Endodermal cell (in vitro differentiated cells): ENCODE results near the gene ZNF506. TPM values are rescaled to one million over a fixed set of nuclear protein-coding genes. Genes with fewer than 3 reads are reported as not detected.
A peak's percentile ranks its signal among the peaks of the same experiment; 100 is the strongest.

Source experiments
- DNase-seq: peaks from one replicate; pipeline ENCODE4 v3.0.0-alpha.2; 2017
- H3K27ac ChIP-seq: 2 replicates; pipeline ENCODE4 v1.5.1; 2013; ENCODE audit warnings: mild to moderate bottlenecking, low read depth, low read length, moderate library complexity
- H3K27me3 ChIP-seq: 2 replicates; pipeline ENCODE4 v1.6.1; 2013; ENCODE audit warnings: mild to moderate bottlenecking, low read length, moderate library complexity; ENCODE audit not compliant: insufficient read depth, control insufficient read depth, poor library complexity, severe bottlenecking
- H3K36me3 ChIP-seq: 2 replicates; pipeline ENCODE4 v1.7.0; 2013; ENCODE audit warnings: mild to moderate bottlenecking, low read length, moderate library complexity; ENCODE audit not compliant: control insufficient read depth, insufficient read depth
- H3K4me1 ChIP-seq: one replicate; pipeline ENCODE4 v1.7.0; 2013; ENCODE audit warnings: low read length; ENCODE audit not compliant: control insufficient read depth, insufficient read depth
- H3K4me3 ChIP-seq: 2 replicates; pipeline ENCODE4 v1.5.1; 2013; ENCODE audit warnings: mild to moderate bottlenecking, low read length, moderate library complexity
- H3K9ac ChIP-seq: 2 replicates; pipeline ENCODE4 v1.6.1; 2013; ENCODE audit warnings: mild to moderate bottlenecking, low read length, moderate library complexity; ENCODE audit not compliant: poor library complexity, severe bottlenecking; ENCODE audit errors: extremely low read depth
- H3K9me3 ChIP-seq: 2 replicates; pipeline ENCODE4 v1.6.1; 2013; ENCODE audit warnings: mild to moderate bottlenecking, low read length, moderate library complexity; ENCODE audit not compliant: control insufficient read depth
- H3K27ac Mint-ChIP-seq: 2 replicates; pipeline ENCODE4 v1.8.0; 2020; ENCODE audit warnings: mixed read lengths
- H3K27me3 Mint-ChIP-seq: 2 replicates; pipeline ENCODE4 v1.8.0; 2021; ENCODE audit warnings: mild to moderate bottlenecking, mixed read lengths; ENCODE audit not compliant: insufficient read depth
- H3K36me3 Mint-ChIP-seq: 2 replicates; pipeline ENCODE4 v1.8.0; 2020; ENCODE audit warnings: low read depth, mixed read lengths
- H3K4me1 Mint-ChIP-seq: 2 replicates; pipeline ENCODE4 v1.8.0; 2020; ENCODE audit warnings: mixed read lengths
- H3K4me3 Mint-ChIP-seq: 2 replicates; pipeline ENCODE4 v1.8.0; 2020; ENCODE audit warnings: mild to moderate bottlenecking, moderate library complexity, mixed read lengths
- H3K9me3 Mint-ChIP-seq: 2 replicates; pipeline ENCODE4 v1.8.0; 2020; ENCODE audit warnings: mild to moderate bottlenecking, mixed read lengths
- WGBS, 2 experiments: methylation state at CpG; one replicate each; pipeline versions ENCODE4 v1.1.5 to v1.1.7; 2013; ENCODE audit warnings: missing lambda C conversion rate in 2 of 2, mixed read lengths in 1 of 2; ENCODE audit not compliant: insufficient coverage in 1 of 2, insufficient read length in 1 of 2; 5-methylcytosine and 5-hydroxymethylcytosine counted together
- total RNA-seq, 2 donors: library from RNA; stranded (reverse); fragmentation: NEBNext Ultra II Directional in 1 of 2; extraction: Animal tissue kit (Norgen Biotek cat#: 25700) in 1 of 2; gene quantifications; 2 replicates in 1 of 2; 3 replicates in 1 of 2; pipeline ENCODE4 v1.2.1, GENCODE V29; 2021
- TF ChIP-seq, protein P1 (sequence below): fragments of 200-600 bp; sonication (generic); conservative IDR thresholded peaks from 2 replicates; pipeline ENCODE4 v1.5.0; 2021; ENCODE audit warnings: antibody characterized with exemption, mild to moderate bottlenecking

The ZNF506 gene
- total RNA-seq, 2 donors from 2014 or later = 8.8 to 12.0 TPM

DNA sequence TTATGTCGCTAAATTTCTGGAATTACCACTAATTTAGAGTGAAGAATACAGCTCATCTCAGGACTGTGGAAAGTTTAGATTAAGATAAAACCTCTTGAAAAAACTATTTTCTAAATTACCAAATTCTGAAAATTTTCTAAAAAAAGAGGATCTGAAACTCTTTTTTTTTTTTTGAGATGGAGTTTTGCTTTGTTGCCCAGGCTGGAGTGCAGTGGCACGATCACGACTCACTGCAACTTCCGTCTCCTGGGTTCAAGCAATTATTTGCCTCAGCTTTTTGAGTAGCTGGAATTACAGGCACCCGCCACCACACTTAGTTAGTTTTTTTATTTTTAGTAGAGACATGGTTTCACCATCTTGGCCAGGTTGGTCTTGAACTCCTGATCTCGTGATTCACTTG, 27.5 kb upstream of the ZNF506 start:
- Mint-ChIP-seq H3K9me3 (peaks cover 14% of the 10 kb centered on the region), H3K27me3 (no peaks in the 10 kb centered on the region), H3K36me3 (peaks cover 5% of the 10 kb centered on the region), H3K4me1 (peaks cover 5% of the 10 kb centered on the region), H3K27ac (no peak overlapping the region), H3K4me3 (no peak overlapping the region)
- Histone ChIP-seq H3K27me3 (no peaks in the 10 kb centered on the region), H3K36me3 (no peaks in the 10 kb centered on the region), H3K9ac (no peak overlapping the region), H3K4me1 (no peaks in the 10 kb centered on the region), H3K9me3 (peaks cover 21% of the 10 kb centered on the region), H3K27ac (no peak overlapping the region), H3K4me3 (no peak overlapping the region)
- TF ChIP-seq, protein P1, sequence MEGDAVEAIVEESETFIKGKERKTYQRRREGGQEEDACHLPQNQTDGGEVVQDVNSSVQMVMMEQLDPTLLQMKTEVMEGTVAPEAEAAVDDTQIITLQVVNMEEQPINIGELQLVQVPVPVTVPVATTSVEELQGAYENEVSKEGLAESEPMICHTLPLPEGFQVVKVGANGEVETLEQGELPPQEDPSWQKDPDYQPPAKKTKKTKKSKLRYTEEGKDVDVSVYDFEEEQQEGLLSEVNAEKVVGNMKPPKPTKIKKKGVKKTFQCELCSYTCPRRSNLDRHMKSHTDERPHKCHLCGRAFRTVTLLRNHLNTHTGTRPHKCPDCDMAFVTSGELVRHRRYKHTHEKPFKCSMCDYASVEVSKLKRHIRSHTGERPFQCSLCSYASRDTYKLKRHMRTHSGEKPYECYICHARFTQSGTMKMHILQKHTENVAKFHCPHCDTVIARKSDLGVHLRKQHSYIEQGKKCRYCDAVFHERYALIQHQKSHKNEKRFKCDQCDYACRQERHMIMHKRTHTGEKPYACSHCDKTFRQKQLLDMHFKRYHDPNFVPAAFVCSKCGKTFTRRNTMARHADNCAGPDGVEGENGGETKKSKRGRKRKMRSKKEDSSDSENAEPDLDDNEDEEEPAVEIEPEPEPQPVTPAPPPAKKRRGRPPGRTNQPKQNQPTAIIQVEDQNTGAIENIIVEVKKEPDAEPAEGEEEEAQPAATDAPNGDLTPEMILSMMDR = no peak
- 91 to 100% methylated on average over 4 to 6 of the region's 6 CpGs for WGBS, 2 experiments
- DNase-seq = no peak

GRCh38 chr19:19847781-19848180, 26.2 kb upstream of the ZNF506 start:
- peaks cover 27% of the 10 kb centered on the region for H3K9me3 Mint-ChIP-seq
- Histone ChIP-seq H3K27ac (no peak overlapping the region), H3K4me3 (no peak overlapping the region), H3K9me3 (peaks cover 33% of the 10 kb centered on the region), H3K4me1 (no peaks in the 10 kb centered on the region), H3K27me3 (no peaks in the 10 kb centered on the region), H3K9ac (no peak overlapping the region), H3K36me3 (no peaks in the 10 kb centered on the region)
- DNase-seq = no peak
- WGBS, 2 experiments = 95 to 97% methylated on average over 11 to 12 of the region's 12 CpGs
- TF ChIP-seq, protein P1 = no peak
- H3K36me3 Mint-ChIP-seq = peaks cover 12% of the 10 kb centered on the region
- H3K27ac Mint-ChIP-seq = no peak overlapping the region
- peaks cover 5% of the 10 kb centered on the region for H3K4me1 Mint-ChIP-seq
- no peaks in the 10 kb centered on the region for H3K27me3 Mint-ChIP-seq
- no peak overlapping the region for H3K4me3 Mint-ChIP-seq

GRCh38 chr19:19835560-19836038, 14.0 kb upstream of the ZNF506 start:
- TF ChIP-seq, protein P1 = no peak

More at GRCh38 chr19:19835560-19836038, 14.0 kb upstream of the ZNF506 start:
- no peak overlapping the region for H3K4me3 Mint-ChIP-seq
- no peak overlapping the region for H3K27ac ChIP-seq
- peaks cover 5% of the 10 kb centered on the region for H3K36me3 Mint-ChIP-seq
- H3K4me1 ChIP-seq = no peaks in the 10 kb centered on the region
- peaks cover 2% of the 10 kb centered on the region for H3K27me3 Mint-ChIP-seq
- no peak overlapping the region for H3K27ac Mint-ChIP-seq
- no peaks in the 10 kb centered on the region for H3K4me1 Mint-ChIP-seq
- H3K36me3 ChIP-seq = no peaks in the 10 kb centered on the region
- H3K9ac ChIP-seq = no peak overlapping the region
- H3K9me3 Mint-ChIP-seq = peaks cover 77% of the 10 kb centered on the region
- H3K4me3 ChIP-seq = peak overlapping the region; percentile 60
- H3K27me3 ChIP-seq = no peaks in the 10 kb centered on the region
- DNase-seq = no peak
- H3K9me3 ChIP-seq = peaks cover 71% of the 10 kb centered on the region
